ENCODE results near the gene PDK4. TPM values are rescaled to one million over a fixed set of nuclear protein-coding genes. Genes with fewer than 3 reads are reported as not detected.

Gene PDK4
- total and polyA plus RNA-seq, 5 experiments from 2014 or later = 1.7 to 2.2 TPM; not detected in 3

DNA sequence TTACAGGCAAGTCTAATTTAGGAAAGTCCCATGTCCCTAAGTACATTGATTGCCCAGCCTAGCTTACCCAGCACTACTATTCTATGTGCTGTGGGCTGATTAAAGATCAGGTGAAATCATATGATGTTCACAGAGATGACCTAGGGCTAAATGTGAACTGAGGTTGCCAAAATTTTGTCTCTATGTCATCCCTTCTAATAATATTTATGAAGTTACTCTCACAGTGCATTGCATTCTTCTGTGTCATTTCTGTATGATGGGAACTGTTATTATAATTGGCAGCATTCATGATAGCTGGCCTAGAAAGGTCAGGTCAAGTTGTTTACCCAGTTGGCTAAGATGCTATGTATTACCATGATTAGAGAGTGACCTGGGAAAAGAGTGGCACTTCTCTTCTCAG lies 2.8 kb upstream of the PDK4 start:
- H3K4me3 Mint-ChIP-seq = no peak overlapping the region
- POLR2A ChIA-PET = no interaction called here
- H3K36me3 Mint-ChIP-seq = peaks cover 0 to 16% (median 0%) of the 10 kb centered on the region in 3 donors
- H3K4me1 Mint-ChIP-seq = peaks cover 0 to 18% (median 4%) of the 10 kb centered on the region in 4 donors
- DNase-seq = no peak
- H3K27ac Mint-ChIP-seq = no peak overlapping the region
- no peak for ATAC-seq
- H3K27me3 Mint-ChIP-seq = peaks cover 14 to 47% (median 28%) of the 10 kb centered on the region in 5 donors
- peaks cover 0 to 15% (median 0%) of the 10 kb centered on the region in 9 donors for H3K9me3 Mint-ChIP-seq

GRCh38 chr7:95598511-95598910 lies 2.2 kb upstream of the PDK4 start:
- DNase-seq = no peak
- no peak overlapping the region for H3K27ac Mint-ChIP-seq
- H3K36me3 Mint-ChIP-seq = peaks cover 0 to 16% (median 0%) of the 10 kb centered on the region in 3 donors
- POLR2A ChIA-PET = no interaction called here
- ATAC-seq = no peak
- H3K9me3 Mint-ChIP-seq = peaks cover 0 to 15% (median 0%) of the 10 kb centered on the region in 9 donors
- peaks cover 0 to 18% (median 4%) of the 10 kb centered on the region in 4 donors for H3K4me1 Mint-ChIP-seq
- H3K4me3 Mint-ChIP-seq = no peak overlapping the region
- H3K27me3 Mint-ChIP-seq = peaks cover 14 to 47% (median 28%) of the 10 kb centered on the region in 5 donors

- H3K4me3 Mint-ChIP-seq = peak overlapping the region in 2 of 10 donors; percentile 36 to 77
- ATAC-seq (no peak), DNase-seq (no peak)
- peaks cover 0 to 16% (median 0%) of the 10 kb centered on the region in 3 donors for H3K36me3 Mint-ChIP-seq
- H3K9me3 Mint-ChIP-seq = peaks cover 0 to 13% (median 0%) of the 10 kb centered on the region in 9 donors
- H3K27me3 Mint-ChIP-seq = peaks cover 14 to 45% (median 24%) of the 10 kb centered on the region in 5 donors
- H3K27ac Mint-ChIP-seq = peak overlapping the region in 1 of 10 donors; percentile 5
- H3K4me1 Mint-ChIP-seq = peaks cover 0 to 22% (median 4%) of the 10 kb centered on the region in 4 donors
- POLR2A ChIA-PET = no interaction called here
Measured at GRCh38 chr7:95595746-95596197, 544 bp downstream of the PDK4 start.

DNA sequence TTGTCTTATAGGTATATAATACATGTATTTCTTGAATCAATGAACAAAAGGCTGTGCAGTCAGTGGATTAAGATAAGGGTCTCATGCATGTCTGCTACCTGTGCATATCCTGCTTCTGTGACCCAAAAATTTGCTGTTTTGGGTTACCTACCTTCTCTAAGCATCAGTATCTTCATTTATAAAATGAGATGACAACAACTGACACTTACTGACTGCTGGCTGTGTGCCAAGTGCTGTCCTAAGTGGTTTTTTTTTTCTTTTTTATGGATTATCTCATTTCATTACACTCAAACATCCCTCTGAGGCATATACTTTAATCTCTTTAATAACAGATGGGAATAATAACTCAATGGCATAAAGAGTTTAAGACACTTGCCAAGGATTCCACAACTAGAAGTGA lies 2.1 kb downstream of the PDK4 start:
- H3K4me1 Mint-ChIP-seq = peaks cover 0 to 22% (median 4%) of the 10 kb centered on the region in 4 donors
- POLR2A ChIA-PET = no interaction called here

GRCh38 chr7:95593343-95593742 lies 3.0 kb downstream of the PDK4 start:
- ATAC-seq (no peak), DNase-seq (no peak)
- Mint-ChIP-seq H3K9me3 (no peaks in the 10 kb centered on the region), H3K27ac (no peak overlapping the region), H3K27me3 (peaks cover 12 to 30% (median 16%) of the 10 kb centered on the region in 5 donors), H3K4me3 (no peak overlapping the region), H3K4me1 (peaks cover 0 to 20% (median 4%) of the 10 kb centered on the region in 4 donors), H3K36me3 (peaks cover 0 to 15% (median 0%) of the 10 kb centered on the region in 3 donors)
- POLR2A ChIA-PET = no interaction called here

More for the DNA sequence above, 2.1 kb downstream of the PDK4 start:
- H3K36me3 Mint-ChIP-seq = peaks cover 0 to 16% (median 0%) of the 10 kb centered on the region in 3 donors
- peaks cover 13 to 33% (median 16%) of the 10 kb centered on the region in 5 donors for H3K27me3 Mint-ChIP-seq
- H3K27ac Mint-ChIP-seq = no peak overlapping the region
- DNase-seq (no peak), ATAC-seq (no peak)
- no peaks in the 10 kb centered on the region for H3K9me3 Mint-ChIP-seq
- H3K4me3 Mint-ChIP-seq = no peak overlapping the region

- ATAC-seq (no peak), DNase-seq (no peak)
- Mint-ChIP-seq H3K27ac (no peak overlapping the region), H3K9me3 (no peaks in the 10 kb centered on the region), H3K4me3 (no peak overlapping the region), H3K4me1 (peaks cover 0 to 18% (median 4%) of the 10 kb centered on the region in 4 donors), H3K36me3 (peaks cover 0 to 12% (median 0%) of the 10 kb centered on the region in 3 donors), H3K27me3 (peaks cover 10 to 23% (median 11%) of the 10 kb centered on the region in 5 donors)
- POLR2A ChIA-PET = no interaction called here
Measured at GRCh38 chr7:95592570-95592969, 3.7 kb downstream of the PDK4 start.

GRCh38 chr7:95590387-95591248 lies 5.7 kb downstream of the PDK4 start:
- Mint-ChIP-seq H3K27ac (no peak overlapping the region), H3K4me1 (peaks cover 0 to 9% (median 0%) of the 10 kb centered on the region in 4 donors), H3K4me3 (no peak overlapping the region), H3K9me3 (no peaks in the 10 kb centered on the region), H3K27me3 (peaks cover 5 to 8% (median 5%) of the 10 kb centered on the region in 5 donors), H3K36me3 (peaks cover 0 to 4% (median 0%) of the 10 kb centered on the region in 3 donors)
- ATAC-seq = no peak
- POLR2A ChIA-PET = no interaction called here
- no peak for DNase-seq

DNA sequence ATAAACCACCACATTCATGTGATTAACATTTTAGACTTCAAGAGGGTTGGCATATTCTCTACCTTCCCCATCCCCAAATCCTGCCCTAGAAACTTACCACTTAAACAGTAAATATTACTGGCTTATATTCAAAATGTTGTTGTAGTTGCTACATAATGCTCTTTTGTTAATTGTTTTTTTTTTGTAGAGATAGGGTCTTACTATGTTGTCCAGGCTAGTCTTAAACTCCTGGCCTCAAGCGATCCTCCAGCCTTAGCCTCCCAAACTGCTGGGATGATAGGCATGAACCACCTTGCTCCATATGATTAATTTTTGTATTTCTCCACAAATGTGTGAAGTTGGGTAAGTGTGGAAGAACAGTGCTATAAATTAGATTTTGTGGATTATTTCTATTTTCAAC lies 6.5 kb downstream of the PDK4 start:
- Mint-ChIP-seq H3K4me1 (peaks cover 0 to 4% (median 0%) of the 10 kb centered on the region in 4 donors), H3K27ac (peak overlapping the region in 1 of 10 donors; percentile 24), H3K9me3 (no peaks in the 10 kb centered on the region), H3K27me3 (no peaks in the 10 kb centered on the region), H3K4me3 (no peak overlapping the region), H3K36me3 (no peaks in the 10 kb centered on the region)
- POLR2A ChIA-PET = no interaction called here
- no peak for DNase-seq
- ATAC-seq = no peak

GRCh38 chr7:95589031-95589430 lies 7.3 kb downstream of the PDK4 start:
- Mint-ChIP-seq H3K4me1 (peaks cover 0 to 4% (median 0%) of the 10 kb centered on the region in 4 donors), H3K9me3 (no peaks in the 10 kb centered on the region), H3K4me3 (no peak overlapping the region), H3K27me3 (peaks cover 0 to 4% (median 0%) of the 10 kb centered on the region in 5 donors), H3K36me3 (no peaks in the 10 kb centered on the region), H3K27ac (no peak overlapping the region)
- POLR2A ChIA-PET = no interaction called here
- ATAC-seq = no peak
- no peak for DNase-seq

DNA sequence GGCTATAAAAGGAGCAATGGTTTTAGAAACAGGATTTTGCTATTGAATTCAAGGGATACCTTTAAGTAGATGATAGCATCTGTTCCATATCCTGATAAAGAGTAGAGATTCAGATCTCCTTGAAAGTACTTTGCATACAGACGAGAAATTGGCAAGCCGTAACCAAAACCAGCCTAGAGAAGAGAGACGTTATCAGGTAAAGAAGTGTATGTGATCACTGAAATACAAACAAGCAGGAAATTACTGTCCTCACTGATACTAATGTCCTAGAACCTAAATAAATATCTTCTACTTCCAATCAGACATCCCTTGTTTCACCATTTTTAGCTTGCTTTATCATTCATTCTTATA lies 9.4 kb downstream of the PDK4 start:
- peaks cover 0 to 4% (median 0%) of the 10 kb centered on the region in 4 donors for H3K4me1 Mint-ChIP-seq
- no peak for ATAC-seq

GRCh38 chr7:95585426-95585789 lies 10.9 kb downstream of the PDK4 start:
- Mint-ChIP-seq H3K4me1 (no peaks in the 10 kb centered on the region), H3K27me3 (peaks cover 0 to 4% (median 0%) of the 10 kb centered on the region in 5 donors), H3K27ac (no peak overlapping the region), H3K4me3 (no peak overlapping the region), H3K9me3 (no peaks in the 10 kb centered on the region), H3K36me3 (no peaks in the 10 kb centered on the region)
- POLR2A ChIA-PET = no interaction called here
- ATAC-seq = no peak
- no peak for DNase-seq

More for the DNA sequence above, 9.4 kb downstream of the PDK4 start:
- no peak overlapping the region for H3K27ac Mint-ChIP-seq
- POLR2A ChIA-PET = no interaction called here
- no peak overlapping the region for H3K4me3 Mint-ChIP-seq
- H3K27me3 Mint-ChIP-seq = peaks cover 0 to 4% (median 0%) of the 10 kb centered on the region in 5 donors
- H3K36me3 Mint-ChIP-seq = no peaks in the 10 kb centered on the region
- no peaks in the 10 kb centered on the region for H3K9me3 Mint-ChIP-seq
- no peak for DNase-seq

DNA sequence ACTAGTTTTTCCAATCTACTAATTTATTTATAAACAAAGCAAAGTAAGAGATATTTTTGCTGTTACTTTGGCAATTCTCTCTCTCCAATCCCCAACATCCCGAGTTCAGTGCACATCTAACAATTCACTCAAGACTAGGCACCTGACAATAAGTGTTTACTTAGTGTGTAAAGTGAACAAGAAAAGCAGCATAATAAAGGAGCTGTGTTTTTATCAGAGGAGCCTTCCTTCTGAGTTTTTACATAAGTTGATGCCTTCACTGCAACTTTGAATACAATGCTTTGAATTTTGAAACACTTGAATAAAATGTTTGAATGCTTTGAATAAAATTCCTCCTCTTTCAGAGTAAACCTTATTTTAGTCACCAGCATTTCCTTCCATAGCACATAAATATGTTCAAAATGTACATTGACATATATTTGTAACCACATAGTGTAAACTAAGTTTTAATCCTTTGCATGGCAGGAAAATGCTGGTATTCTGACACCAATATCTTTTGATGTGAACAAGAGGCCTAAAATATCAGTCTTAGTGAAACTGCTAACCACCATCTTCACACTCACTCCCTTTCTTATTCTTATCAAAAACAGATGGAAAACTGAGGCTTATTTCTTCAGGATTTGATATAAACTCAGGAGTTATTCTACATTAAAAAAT lies 11.4 kb downstream of the PDK4 start:
- no peaks in the 10 kb centered on the region for H3K9me3 Mint-ChIP-seq
- POLR2A ChIA-PET = no interaction called here

More for the DNA sequence above, 11.4 kb downstream of the PDK4 start:
- Mint-ChIP-seq H3K36me3 (no peaks in the 10 kb centered on the region), H3K27me3 (peaks cover 0 to 4% (median 0%) of the 10 kb centered on the region in 5 donors), H3K4me3 (no peak overlapping the region), H3K27ac (no peak overlapping the region), H3K4me1 (no peaks in the 10 kb centered on the region)
- DNase-seq (no peak), ATAC-seq (no peak)

All from naive thymus-derived CD8-positive, alpha-beta T cell (primary cell).